PC-9 (cell line): ENCODE data around the gene CYB5A. TPM values are rescaled to one million over a fixed set of nuclear protein-coding genes. Genes with fewer than 3 reads are reported as not detected.
A peak's percentile ranks its signal among the peaks of the same experiment; 100 is the strongest.

ENCODE experiments used
- BruUV-seq: library from RNA; stranded (reverse); fragments of 400-500 nt; replicated peaks from 2 replicates; lab custom pipeline; 2021; lab: Mats Ljungman, UMichigan
- CTCF ChIA-PET: fragments of 300-600 bp; sonication (Branson Sonifier 250); formaldehyde crosslinking; loops from one replicate; lab custom pipeline; 2022; ENCODE audit warnings: antibody characterized with exemption; lab: Charles Lee
- POLR2A ChIA-PET: fragments of 300-600 bp; sonication (Branson Sonifier 250); formaldehyde crosslinking; loops from one replicate; lab custom pipeline; 2022; ENCODE audit warnings: antibody characterized with exemption; ENCODE audit not compliant: unreplicated experiment; lab: Charles Lee
- DNase-seq, 2 experiments: peaks; one replicate each; pipeline versions ENCODE4 v3.0.0 to v3.0.0-alpha.2; 2015 to 2022; ENCODE audit warnings: mixed read lengths in 1 of 2
- H2AFZ ChIP-seq: fragments of 200-600 bp; sonication (generic); 2 replicates; pipeline ENCODE4 v1.8.1; 2017; ENCODE audit warnings: antibody characterized with exemption
- H3F3A ChIP-seq: fragments of 200-600 bp; sonication (generic); 2 replicates; pipeline ENCODE4 v1.8.1; 2017; ENCODE audit warnings: antibody characterized with exemption, mild to moderate bottlenecking, low read depth; ENCODE audit not compliant: insufficient read depth
- H3K27ac ChIP-seq: fragments of 200-600 bp; sonication (generic); 2 replicates; pipeline ENCODE4 v1.6.1; 2016; ENCODE audit warnings: mixed run types
- H3K27me3 ChIP-seq: fragments of 200-600 bp; sonication (generic); 2 replicates; pipeline ENCODE4 v1.6.1; 2016; ENCODE audit warnings: low read depth, mixed run types; ENCODE audit not compliant: insufficient read depth
- H3K36me3 ChIP-seq: fragments of 200-600 bp; sonication (generic); 2 replicates; pipeline ENCODE4 v1.6.1; 2016; ENCODE audit warnings: low read depth, mixed run types
- H3K4me1 ChIP-seq: fragments of 200-600 bp; sonication (generic); replicated peaks from 2 replicates; pipeline ENCODE4 v1.6.1; 2016; ENCODE audit warnings: mixed run types; ENCODE audit not compliant: insufficient read depth
- H3K4me2 ChIP-seq: fragments of 200-600 bp; sonication (generic); 2 replicates; pipeline ENCODE4 v1.6.1; 2017; ENCODE audit warnings: mixed run types
- H3K4me3 ChIP-seq: fragments of 200-600 bp; sonication (generic); 2 replicates; pipeline ENCODE4 v1.6.1; 2016; ENCODE audit warnings: mixed run types
- H3K79me2 ChIP-seq: fragments of 200-600 bp; sonication (generic); 2 replicates; pipeline ENCODE4 v1.6.1; 2017; ENCODE audit warnings: low read depth, mixed run types
- H3K9me2 ChIP-seq: fragments of 200-600 bp; sonication (generic); 2 replicates; pipeline ENCODE4 v1.8.1; 2017; ENCODE audit warnings: mild to moderate bottlenecking; ENCODE audit not compliant: insufficient read depth
- H3K9me3 ChIP-seq: fragments of 200-600 bp; sonication (generic); 2 replicates; pipeline ENCODE4 v1.8.1; 2016; ENCODE audit warnings: low read depth; ENCODE audit not compliant: insufficient read depth
- H4K20me1 ChIP-seq: fragments of 200-600 bp; sonication (generic); 2 replicates; pipeline ENCODE4 v1.8.1; 2017; ENCODE audit not compliant: insufficient read depth
- CTCF ChIP-seq: fragments of 200-600 bp; sonication (generic); conservative IDR thresholded peaks from 2 replicates; pipeline ENCODE4 v1.6.1; 2017; ENCODE audit warnings: mixed run types, antibody characterized with exemption, mild to moderate bottlenecking, moderate library complexity
- EZH2 ChIP-seq: fragments of 200-600 bp; sonication (generic); IDR thresholded peaks from 2 replicates; pipeline ENCODE4 v1.8.0; 2017; ENCODE audit warnings: antibody characterized with exemption, low read depth
- intact Hi-C: fragments of 100-400 bp; cut with micrococcal nuclease; formaldehyde crosslinking; loops from one replicate; pipeline ENCODE4 v1.10.0; 2022; ENCODE audit not compliant: unreplicated experiment
- total RNA-seq: library from RNA; stranded (reverse); gene quantifications from 2 replicates; pipeline ENCODE4 v1.2.3, GENCODE V29; 2021

CYB5A gene
- total RNA-seq, 1 experiment from 2014 or later = 109 TPM

- ChIA-PET CTCF (no interaction called here), POLR2A (no interaction called here)
- no peak overlapping the region; the same call in 1 of the 2 replicates for H2AFZ ChIP-seq
- H3K9me3 ChIP-seq = no peaks in the 10 kb centered on the region
- H3F3A ChIP-seq = peaks cover 17% of the 10 kb centered on the region; the same call in 1 of the 2 replicates
- peak in 1 of 2 experiments; percentile 72 for DNase-seq
- H3K27ac ChIP-seq = no peak overlapping the region
- no peak overlapping the region for H3K4me3 ChIP-seq
- H3K4me1 ChIP-seq = peaks cover 22% of the 10 kb centered on the region
- no peaks in the 10 kb centered on the region for H4K20me1 ChIP-seq
- H3K79me2 ChIP-seq = no peaks in the 10 kb centered on the region
- BruUV-seq = no TSS peak
- no peaks in the 10 kb centered on the region for H3K9me2 ChIP-seq
- no peak for TF ChIP-seq EZH2
- no peak for TF ChIP-seq CTCF
- H3K36me3 ChIP-seq = no peaks in the 10 kb centered on the region
- intact Hi-C loops = no loop called here
- peak overlapping the region; percentile 20; the same call in 1 of the 2 replicates for H3K4me2 ChIP-seq
- no peaks in the 10 kb centered on the region for H3K27me3 ChIP-seq
These were observed 12.2 kb upstream of the CYB5A start for GRCh38 chr18:74303936-74304335.

DNA sequence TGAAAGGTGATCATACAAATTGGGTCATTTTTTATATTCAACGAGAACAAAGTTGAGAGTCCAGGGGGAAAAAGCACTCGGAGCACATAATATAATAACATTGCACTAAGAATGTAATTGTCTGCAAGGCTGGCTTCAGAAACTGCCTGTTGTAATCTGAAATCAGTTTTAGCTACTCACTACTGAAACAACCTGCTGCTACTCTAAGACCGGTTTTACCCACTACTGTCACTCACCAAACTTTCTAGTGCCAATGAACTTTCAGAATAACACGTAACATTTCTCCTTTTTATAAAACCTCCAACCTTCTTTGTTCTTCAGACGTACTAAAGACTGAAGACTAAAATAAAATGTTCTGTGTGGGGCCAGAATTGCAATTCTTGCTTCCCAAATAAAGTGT lies 11.5 kb upstream of the CYB5A start:
- no peaks in the 10 kb centered on the region for H3K9me2 ChIP-seq
- POLR2A ChIA-PET = no interaction called here
- CTCF ChIA-PET = no interaction called here
- no peaks in the 10 kb centered on the region for H3K9me3 ChIP-seq
- 0 out of 2 replicates have a peak overlapping the region, but pooled peaks have one; percentile 20 for H3K4me2 ChIP-seq
- no peak overlapping the region for H3K4me3 ChIP-seq
- peaks cover 17% of the 10 kb centered on the region; the same call in 1 of the 2 replicates for H3F3A ChIP-seq
- H3K27ac ChIP-seq = no peak overlapping the region
- H3K79me2 ChIP-seq = no peaks in the 10 kb centered on the region
- no peaks in the 10 kb centered on the region for H3K27me3 ChIP-seq
- DNase-seq = no peak
- H4K20me1 ChIP-seq = no peaks in the 10 kb centered on the region
- H3K4me1 ChIP-seq = peaks cover 22% of the 10 kb centered on the region
- intact Hi-C loops = no loop called here
- H3K36me3 ChIP-seq = no peaks in the 10 kb centered on the region
- TF ChIP-seq EZH2 (no peak), CTCF (no peak)
- no peak overlapping the region for H2AFZ ChIP-seq
- no TSS peak for BruUV-seq

DNA sequence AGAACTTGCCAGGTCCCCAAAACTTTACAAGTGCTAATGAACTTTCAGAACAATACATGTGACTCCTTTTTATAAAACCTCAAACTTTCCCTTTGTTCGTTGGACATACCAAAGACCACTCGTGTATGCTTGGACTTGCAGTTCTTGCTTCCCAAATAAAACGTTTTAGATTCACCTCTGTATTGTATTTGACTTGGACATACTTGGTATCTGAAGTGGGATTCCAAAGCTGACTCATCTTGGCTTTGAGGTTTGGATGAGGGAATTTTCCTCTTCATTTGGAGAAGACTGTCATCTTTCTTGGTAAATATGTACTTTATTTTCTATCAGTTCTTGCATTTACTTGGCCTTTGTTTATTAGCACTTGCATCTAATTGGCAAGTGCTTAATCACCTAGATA lies 8.0 kb upstream of the CYB5A start:
- no peaks in the 10 kb centered on the region for H3K9me2 ChIP-seq
- H3K4me1 ChIP-seq = peaks cover 22% of the 10 kb centered on the region
- H3K79me2 ChIP-seq = no peaks in the 10 kb centered on the region
- no peak overlapping the region for H3K4me3 ChIP-seq
- CTCF ChIA-PET = no interaction called here
- peaks cover 16% of the 10 kb centered on the region; the same call in 1 of the 2 replicates for H3F3A ChIP-seq
- intact Hi-C loops = no loop called here
- TF ChIP-seq CTCF (no peak), EZH2 (no peak)
- H3K4me2 ChIP-seq = no peak overlapping the region
- POLR2A ChIA-PET = interaction anchor here (0.8 kb wide), 1 partner anchor 16 kb away, joined by 12 read pairs; no protein-coding TSS in a partner anchor
- BruUV-seq = no TSS peak
- H4K20me1 ChIP-seq = no peaks in the 10 kb centered on the region
- DNase-seq = no peak
- H3K9me3 ChIP-seq = no peaks in the 10 kb centered on the region
- no peaks in the 10 kb centered on the region for H3K27me3 ChIP-seq
- no peak overlapping the region for H2AFZ ChIP-seq
- no peaks in the 10 kb centered on the region for H3K36me3 ChIP-seq
- no peak overlapping the region for H3K27ac ChIP-seq
